ENCODE measurements around the gene FKBP1A. TPM values are rescaled to one million over a fixed set of nuclear protein-coding genes. Genes with fewer than 3 reads are reported as not detected.

Gene FKBP1A
- total and polyA plus RNA-seq, 9 of the 15 experiments (the other 6 are each of a cell fraction or from before 2014, with no cell fraction given), result 48.8 to 502 (median 89.6) TPM

DNA sequence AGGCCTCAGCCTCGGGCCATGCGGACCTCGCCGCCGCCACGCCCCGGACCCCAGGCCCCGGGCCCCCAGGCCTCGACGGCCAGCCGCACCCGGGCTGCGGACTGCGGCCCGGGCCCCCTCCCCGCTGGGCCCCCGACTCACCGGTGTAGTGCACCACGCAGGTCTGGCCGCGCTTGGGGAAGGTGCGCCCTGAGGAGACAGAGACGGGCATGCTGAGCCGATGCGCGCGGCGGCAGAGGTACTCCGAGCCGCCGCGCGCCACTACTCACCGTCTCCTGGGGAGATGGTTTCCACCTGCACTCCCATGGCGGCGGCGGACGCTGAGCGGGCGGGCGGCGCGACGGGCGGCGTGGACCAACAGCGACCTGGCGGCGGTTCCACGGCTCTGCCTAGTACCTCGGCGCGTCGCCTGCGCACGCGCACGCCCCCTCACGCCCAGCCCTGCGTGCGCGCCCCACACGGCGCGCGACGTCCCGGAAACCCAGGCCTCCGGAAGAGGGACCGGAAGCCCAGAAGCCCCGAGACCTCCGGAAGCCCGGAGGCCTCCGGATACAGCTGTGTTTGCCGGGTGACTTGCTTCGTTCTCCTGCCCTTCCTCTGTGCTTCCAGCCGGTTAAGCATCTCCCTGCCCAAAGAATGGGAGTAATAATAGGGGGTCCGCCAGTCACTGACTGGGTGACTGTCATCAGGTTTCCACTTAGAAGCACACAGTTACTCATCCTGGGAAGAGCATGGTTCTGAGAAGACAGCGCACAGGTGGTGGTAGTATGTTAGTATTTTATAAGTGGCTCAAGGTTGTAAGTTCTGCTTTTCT, at the start of gene FKBP1A (continued):
- TF ChIP-seq, protein P1, sequence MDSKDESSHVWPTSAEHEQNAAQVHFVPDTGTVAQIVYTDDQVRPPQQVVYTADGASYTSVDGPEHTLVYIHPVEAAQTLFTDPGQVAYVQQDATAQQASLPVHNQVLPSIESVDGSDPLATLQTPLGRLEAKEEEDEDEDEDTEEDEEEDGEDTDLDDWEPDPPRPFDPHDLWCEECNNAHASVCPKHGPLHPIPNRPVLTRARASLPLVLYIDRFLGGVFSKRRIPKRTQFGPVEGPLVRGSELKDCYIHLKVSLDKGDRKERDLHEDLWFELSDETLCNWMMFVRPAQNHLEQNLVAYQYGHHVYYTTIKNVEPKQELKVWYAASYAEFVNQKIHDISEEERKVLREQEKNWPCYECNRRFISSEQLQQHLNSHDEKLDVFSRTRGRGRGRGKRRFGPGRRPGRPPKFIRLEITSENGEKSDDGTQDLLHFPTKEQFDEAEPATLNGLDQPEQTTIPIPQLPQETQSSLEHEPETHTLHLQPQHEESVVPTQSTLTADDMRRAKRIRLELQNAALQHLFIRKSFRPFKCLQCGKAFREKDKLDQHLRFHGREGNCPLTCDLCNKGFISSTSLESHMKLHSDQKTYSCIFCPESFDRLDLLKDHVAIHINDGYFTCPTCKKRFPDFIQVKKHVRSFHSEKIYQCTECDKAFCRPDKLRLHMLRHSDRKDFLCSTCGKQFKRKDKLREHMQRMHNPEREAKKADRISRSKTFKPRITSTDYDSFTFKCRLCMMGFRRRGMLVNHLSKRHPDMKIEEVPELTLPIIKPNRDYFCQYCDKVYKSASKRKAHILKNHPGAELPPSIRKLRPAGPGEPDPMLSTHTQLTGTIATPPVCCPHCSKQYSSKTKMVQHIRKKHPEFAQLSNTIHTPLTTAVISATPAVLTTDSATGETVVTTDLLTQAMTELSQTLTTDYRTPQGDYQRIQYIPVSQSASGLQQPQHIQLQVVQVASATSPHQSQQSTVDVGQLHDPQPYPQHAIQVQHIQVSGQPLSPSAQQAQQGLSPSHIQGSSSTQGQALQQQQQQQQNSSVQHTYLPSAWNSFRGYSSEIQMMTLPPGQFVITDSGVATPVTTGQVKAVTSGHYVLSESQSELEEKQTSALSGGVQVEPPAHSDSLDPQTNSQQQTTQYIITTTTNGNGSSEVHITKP (IDR thresholded peaks at IDR 0.05; ENCODE audit: partially characterized antibody), result no peak
- TF ChIP-seq, protein P2, sequence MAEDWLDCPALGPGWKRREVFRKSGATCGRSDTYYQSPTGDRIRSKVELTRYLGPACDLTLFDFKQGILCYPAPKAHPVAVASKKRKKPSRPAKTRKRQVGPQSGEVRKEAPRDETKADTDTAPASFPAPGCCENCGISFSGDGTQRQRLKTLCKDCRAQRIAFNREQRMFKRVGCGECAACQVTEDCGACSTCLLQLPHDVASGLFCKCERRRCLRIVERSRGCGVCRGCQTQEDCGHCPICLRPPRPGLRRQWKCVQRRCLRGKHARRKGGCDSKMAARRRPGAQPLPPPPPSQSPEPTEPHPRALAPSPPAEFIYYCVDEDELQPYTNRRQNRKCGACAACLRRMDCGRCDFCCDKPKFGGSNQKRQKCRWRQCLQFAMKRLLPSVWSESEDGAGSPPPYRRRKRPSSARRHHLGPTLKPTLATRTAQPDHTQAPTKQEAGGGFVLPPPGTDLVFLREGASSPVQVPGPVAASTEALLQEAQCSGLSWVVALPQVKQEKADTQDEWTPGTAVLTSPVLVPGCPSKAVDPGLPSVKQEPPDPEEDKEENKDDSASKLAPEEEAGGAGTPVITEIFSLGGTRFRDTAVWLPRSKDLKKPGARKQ (CRISPR knock-in tag; IDR thresholded peaks at IDR 0.05), result no peak
- TF ChIP-seq CTBP1 (IDR thresholded peaks at IDR 0.05; ENCODE audit: borderline replicate concordance), result no peak; the same call in 1 of the 2 replicates
- TF ChIP-seq SMARCC2 (IDR thresholded peaks at IDR 0.05; ENCODE audit: low read depth), result no peak
- TF ChIP-seq NCOA4 (IDR thresholded peaks at IDR 0.05; ENCODE audit: partially characterized antibody), result no peak
- TF ChIP-seq MCM3 (IDR thresholded peaks at IDR 0.05), result no peak
- TF ChIP-seq SP1 (CRISPR knock-in tag; IDR thresholded peaks at IDR 0.05), result no peak
- TF ChIP-seq PTRF (tag; IDR thresholded peaks at IDR 0.05), result no peak
- no peak for TF ChIP-seq CCAR2 (IDR thresholded peaks at IDR 0.05; ENCODE audit: low read depth, low read length)
- no peak for TF ChIP-seq ZNF384 (IDR thresholded peaks at IDR 0.05; ENCODE audit: low read depth, low read length)
- TF ChIP-seq FOXM1 (IDR thresholded peaks at IDR 0.05; ENCODE audit: low read depth), result no peak
- TF ChIP-seq FOXM1 (CRISPR knock-in tag; IDR thresholded peaks at IDR 0.05; ENCODE audit: low read depth), result no peak
- no peak for TF ChIP-seq TSC22D4 (tag; IDR thresholded peaks at IDR 0.05)
- TF ChIP-seq ELF4 (CRISPR knock-in tag; IDR thresholded peaks at IDR 0.05), result no peak
- TF ChIP-seq KDM1A (IDR thresholded peaks at IDR 0.05), result no peak
- TF ChIP-seq GTF2E2 (tag; IDR thresholded peaks at IDR 0.05), result no peak
- TF ChIP-seq ZBTB7A (IDR thresholded peaks at IDR 0.05; ENCODE audit: borderline replicate concordance, control insufficient read depth, low read depth, low read length), result peak; percentile 38; the same call in 1 of the 2 replicates
- no peak for TF ChIP-seq ZNF134 (CRISPR knock-in tag; conservative IDR thresholded peaks at IDR 0.05)
- no peak for TF ChIP-seq MAFK (IDR thresholded peaks at IDR 0.05; ENCODE audit: low read length)
- TF ChIP-seq FIP1L1 (IDR thresholded peaks at IDR 0.05; ENCODE audit: low read depth, low read length, poor library complexity, severe bottlenecking), result no peak
- no peak for TF ChIP-seq FOXA1 (IDR thresholded peaks at IDR 0.05; ENCODE audit: borderline replicate concordance)

Measured in K562 (cell line).